ENCODE data around the gene CTDSPL.
A peak's percentile ranks its signal among the peaks of the same experiment; 100 is the strongest.

The CTDSPL gene

GRCh38 chr3:37991109-37991508 lies 129.4 kb downstream of the CTDSPL start:
- no peak for DNase-seq

- DNase-seq = no peak
Measured at GRCh38 chr3:37991823-37992222, 130.1 kb downstream of the CTDSPL start.

GRCh38 chr3:37992271-37993066 lies 130.8 kb downstream of the CTDSPL start:
- no peak for DNase-seq

GRCh38 chr3:37993067-37993455 lies 131.4 kb downstream of the CTDSPL start:
- no peak for DNase-seq

- no peak for DNase-seq
Measured at GRCh38 chr3:37993460-37993819, 131.8 kb downstream of the CTDSPL start.

- no peak for DNase-seq
Measured at GRCh38 chr3:37993820-37994638, 132.3 kb downstream of the CTDSPL start.

- DNase-seq = no peak
Measured at GRCh38 chr3:37994639-37994972, 132.9 kb downstream of the CTDSPL start.

GRCh38 chr3:37995652-37996641 lies 134.3 kb downstream of the CTDSPL start:
- peak in 1 of 2 experiments; percentile 3 for DNase-seq

GRCh38 chr3:37996785-37997301 lies 135.2 kb downstream of the CTDSPL start:
- DNase-seq = peak in 1 of 2 experiments; percentile 67

- no peak for DNase-seq
Measured at GRCh38 chr3:37997342-37997741, 135.7 kb downstream of the CTDSPL start.

- DNase-seq = no peak
Measured at GRCh38 chr3:37997791-37998370, 136.2 kb downstream of the CTDSPL start.

GRCh38 chr3:37999836-38000235 lies 138.2 kb downstream of the CTDSPL start:
- DNase-seq = no peak

- no peak for DNase-seq
Measured at GRCh38 chr3:38000242-38000916, 138.7 kb downstream of the CTDSPL start.

GRCh38 chr3:38000965-38001455 lies 139.3 kb downstream of the CTDSPL start:
- DNase-seq = no peak

GRCh38 chr3:38001456-38002081 lies 139.9 kb downstream of the CTDSPL start:
- DNase-seq = no peak

- DNase-seq = no peak
Measured at GRCh38 chr3:38002291-38002876, 140.7 kb downstream of the CTDSPL start.

GRCh38 chr3:38002940-38003339 lies 141.3 kb downstream of the CTDSPL start:
- DNase-seq = no peak

GRCh38 chr3:38003371-38003816 lies 141.7 kb downstream of the CTDSPL start:
- peak in 1 of 2 experiments; percentile 48 for DNase-seq

GRCh38 chr3:38003817-38004414 lies 142.2 kb downstream of the CTDSPL start:
- DNase-seq = no peak

GRCh38 chr3:38004415-38005075 lies 142.9 kb downstream of the CTDSPL start:
- peak in 1 of 2 experiments; percentile 33 for DNase-seq

All from NCI-H446 (cell line).